Endothelial cell (in vitro differentiated cells): ENCODE results near the gene CA5A. TPM values are rescaled to one million over a fixed set of nuclear protein-coding genes. Genes with fewer than 3 reads are reported as not detected.
"Not testable (repeated sequence)": the region's sequence is repeated elsewhere in the genome, so short reads cannot be mapped to it uniquely, and the experiment has no call there.

ENCODE experiments used
- DNase-seq: peaks from one replicate; pipeline ENCODE4 v3.0.0; 2021; ENCODE audit warnings: low spot score
- H3K27ac Mint-ChIP-seq: one replicate; pipeline ENCODE4 v1.8.0; 2021; ENCODE audit warnings: mixed read lengths, inconsistent platforms; ENCODE audit not compliant: unreplicated experiment
- H3K27me3 Mint-ChIP-seq: one replicate; pipeline ENCODE4 v1.8.0; 2021; ENCODE audit warnings: mild to moderate bottlenecking, moderate library complexity, mixed read lengths, inconsistent platforms; ENCODE audit not compliant: unreplicated experiment
- H3K36me3 Mint-ChIP-seq: one replicate; pipeline ENCODE4 v1.8.0; 2021; ENCODE audit warnings: mild to moderate bottlenecking, low read depth, mixed read lengths, inconsistent platforms; ENCODE audit not compliant: unreplicated experiment
- H3K4me1 Mint-ChIP-seq: one replicate; pipeline ENCODE4 v1.8.0; 2021; ENCODE audit warnings: mild to moderate bottlenecking, mixed read lengths, inconsistent platforms; ENCODE audit not compliant: unreplicated experiment
- H3K4me3 Mint-ChIP-seq: one replicate; pipeline ENCODE4 v1.8.0; 2021; ENCODE audit warnings: mild to moderate bottlenecking, mixed read lengths, inconsistent platforms; ENCODE audit not compliant: unreplicated experiment
- H3K9me3 Mint-ChIP-seq: one replicate; pipeline ENCODE4 v1.8.0; 2021; ENCODE audit warnings: mixed read lengths, inconsistent platforms; ENCODE audit not compliant: unreplicated experiment
- total RNA-seq: library from RNA; stranded (reverse); fragmentation: NEBNext Ultra II Directional; extraction: Animal tissue kit (Norgen Biotek cat#: 25700); gene quantifications from one replicate; pipeline ENCODE4 v1.2.1, GENCODE V29; 2021; ENCODE audit not compliant: unreplicated experiment
- TF ChIP-seq, protein P1 (sequence below): fragments of 200-600 bp; sonication (generic); IDR thresholded peaks from one replicate; pipeline ENCODE4 v1.5.0; 2021; ENCODE audit warnings: antibody characterized with exemption; ENCODE audit not compliant: unreplicated experiment

CA5A gene
- total RNA-seq, 1 donor from 2014 or later = not detected

DNA sequence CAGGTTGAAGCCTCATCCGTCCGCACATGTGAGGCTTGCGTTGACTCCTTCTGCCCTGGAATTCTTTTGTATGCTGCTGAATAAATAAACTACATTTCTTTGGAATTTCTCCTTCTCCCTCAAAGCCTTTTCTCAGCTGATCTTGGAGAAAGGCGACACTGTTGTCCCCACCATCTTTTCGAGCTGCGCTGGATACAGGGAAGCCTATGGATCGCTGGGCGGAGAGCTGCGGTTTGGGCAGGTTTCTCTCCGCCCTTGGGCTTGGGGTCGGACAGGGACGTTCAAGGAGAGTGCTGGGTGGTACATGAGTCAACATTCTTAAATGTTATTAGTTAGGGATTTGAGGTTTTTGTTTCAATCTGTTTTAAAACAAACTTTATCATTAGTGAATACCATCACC lies 35.8 kb downstream of the CA5A start:
- not testable (repeated sequence) for H3K27ac Mint-ChIP-seq

DNA sequence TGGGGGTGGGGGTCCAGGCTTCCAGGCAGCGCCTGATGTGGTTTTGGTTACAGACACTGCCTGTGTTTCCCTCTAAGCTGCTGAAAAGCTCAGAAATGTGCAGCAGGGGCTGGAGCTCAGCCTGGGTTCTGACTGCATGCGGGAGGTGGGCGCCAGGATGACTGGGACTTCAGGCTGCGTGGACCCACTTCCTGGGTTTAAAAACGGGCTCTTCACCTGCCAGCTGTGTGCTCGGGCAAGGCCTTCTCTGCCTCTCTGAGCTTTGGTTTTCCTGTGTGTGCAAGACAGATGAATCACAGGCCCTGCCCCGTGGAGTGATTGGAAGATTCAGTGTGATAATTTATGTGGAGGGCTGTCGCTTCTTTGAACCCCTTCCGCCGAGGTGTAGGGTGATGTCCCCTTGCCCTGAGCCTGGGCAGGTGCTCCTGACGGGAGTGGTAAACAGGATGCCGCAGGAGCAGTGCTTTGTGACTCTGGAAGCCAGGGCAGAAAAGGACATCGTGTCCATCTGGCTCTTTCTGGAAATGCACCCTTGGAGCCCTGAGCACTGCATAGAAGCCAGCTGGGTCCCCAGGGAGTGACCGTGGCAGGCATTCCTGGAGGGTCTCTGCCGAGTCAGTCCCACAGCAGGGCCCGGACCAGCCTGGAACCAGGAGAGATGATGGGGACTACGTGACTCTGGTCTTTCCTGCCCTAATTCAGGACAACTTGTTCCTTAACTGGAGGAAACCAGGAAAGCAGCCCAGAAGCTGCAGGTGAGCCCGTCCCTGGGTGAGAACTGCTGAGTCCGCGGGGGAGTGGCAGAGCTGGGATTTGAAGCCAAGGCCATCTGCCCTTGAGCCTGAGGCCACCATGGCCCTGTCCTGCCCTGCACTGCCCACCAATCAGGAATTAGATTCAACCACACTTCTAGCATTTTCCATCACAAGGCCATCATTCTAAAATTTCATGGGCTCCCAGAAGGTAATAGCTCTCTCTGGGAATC lies 38.5 kb downstream of the CA5A start:
- Mint-ChIP-seq H3K27ac (no peak overlapping the region), H3K4me3 (no peak overlapping the region), H3K4me1 (no peaks in the 10 kb centered on the region), H3K36me3 (no peaks in the 10 kb centered on the region), H3K27me3 (peaks cover 4% of the 10 kb centered on the region), H3K9me3 (no peaks in the 10 kb centered on the region)
- TF ChIP-seq, protein P1, sequence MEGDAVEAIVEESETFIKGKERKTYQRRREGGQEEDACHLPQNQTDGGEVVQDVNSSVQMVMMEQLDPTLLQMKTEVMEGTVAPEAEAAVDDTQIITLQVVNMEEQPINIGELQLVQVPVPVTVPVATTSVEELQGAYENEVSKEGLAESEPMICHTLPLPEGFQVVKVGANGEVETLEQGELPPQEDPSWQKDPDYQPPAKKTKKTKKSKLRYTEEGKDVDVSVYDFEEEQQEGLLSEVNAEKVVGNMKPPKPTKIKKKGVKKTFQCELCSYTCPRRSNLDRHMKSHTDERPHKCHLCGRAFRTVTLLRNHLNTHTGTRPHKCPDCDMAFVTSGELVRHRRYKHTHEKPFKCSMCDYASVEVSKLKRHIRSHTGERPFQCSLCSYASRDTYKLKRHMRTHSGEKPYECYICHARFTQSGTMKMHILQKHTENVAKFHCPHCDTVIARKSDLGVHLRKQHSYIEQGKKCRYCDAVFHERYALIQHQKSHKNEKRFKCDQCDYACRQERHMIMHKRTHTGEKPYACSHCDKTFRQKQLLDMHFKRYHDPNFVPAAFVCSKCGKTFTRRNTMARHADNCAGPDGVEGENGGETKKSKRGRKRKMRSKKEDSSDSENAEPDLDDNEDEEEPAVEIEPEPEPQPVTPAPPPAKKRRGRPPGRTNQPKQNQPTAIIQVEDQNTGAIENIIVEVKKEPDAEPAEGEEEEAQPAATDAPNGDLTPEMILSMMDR = no peak
- DNase-seq = no peak

More for the DNA sequence above, 35.8 kb downstream of the CA5A start:
- H3K27me3 Mint-ChIP-seq, H3K9me3 Mint-ChIP-seq, H3K4me1 Mint-ChIP-seq, DNase-seq, H3K4me3 Mint-ChIP-seq, H3K36me3 Mint-ChIP-seq: not testable (repeated sequence)

DNA sequence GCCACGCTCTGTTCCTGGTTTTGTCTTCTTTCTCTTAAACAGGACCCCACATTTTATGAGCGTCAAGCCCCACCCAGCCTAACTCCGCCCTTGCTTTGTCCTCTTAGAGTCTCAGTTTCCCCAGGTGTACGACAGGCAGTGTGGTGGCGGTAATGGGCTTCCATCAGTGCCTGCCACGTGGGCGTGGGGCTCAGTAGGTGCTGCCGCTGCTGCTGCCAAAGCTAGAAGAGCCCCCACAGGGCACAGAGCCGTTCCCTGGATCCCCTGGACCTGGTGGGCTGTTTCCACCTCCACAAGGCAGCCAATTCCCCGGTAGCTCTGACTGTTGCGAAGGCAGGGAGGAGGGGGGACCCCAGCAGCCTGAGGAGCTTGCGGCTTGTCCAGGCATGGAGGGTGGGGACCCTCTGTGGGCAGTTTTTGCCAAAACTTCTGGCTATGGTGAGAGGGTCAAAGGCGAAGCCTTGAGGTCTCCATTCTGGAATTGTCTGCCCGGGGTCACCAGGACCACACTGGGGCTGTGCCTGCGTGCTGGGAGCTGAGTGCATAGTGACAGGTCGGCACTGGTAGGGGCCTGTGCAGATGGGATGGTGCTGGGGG lies 39.3 kb downstream of the CA5A start:
- not testable (repeated sequence) for H3K4me3 Mint-ChIP-seq, H3K4me1 Mint-ChIP-seq, H3K27ac Mint-ChIP-seq, H3K36me3 Mint-ChIP-seq, H3K27me3 Mint-ChIP-seq, H3K9me3 Mint-ChIP-seq, DNase-seq

DNA sequence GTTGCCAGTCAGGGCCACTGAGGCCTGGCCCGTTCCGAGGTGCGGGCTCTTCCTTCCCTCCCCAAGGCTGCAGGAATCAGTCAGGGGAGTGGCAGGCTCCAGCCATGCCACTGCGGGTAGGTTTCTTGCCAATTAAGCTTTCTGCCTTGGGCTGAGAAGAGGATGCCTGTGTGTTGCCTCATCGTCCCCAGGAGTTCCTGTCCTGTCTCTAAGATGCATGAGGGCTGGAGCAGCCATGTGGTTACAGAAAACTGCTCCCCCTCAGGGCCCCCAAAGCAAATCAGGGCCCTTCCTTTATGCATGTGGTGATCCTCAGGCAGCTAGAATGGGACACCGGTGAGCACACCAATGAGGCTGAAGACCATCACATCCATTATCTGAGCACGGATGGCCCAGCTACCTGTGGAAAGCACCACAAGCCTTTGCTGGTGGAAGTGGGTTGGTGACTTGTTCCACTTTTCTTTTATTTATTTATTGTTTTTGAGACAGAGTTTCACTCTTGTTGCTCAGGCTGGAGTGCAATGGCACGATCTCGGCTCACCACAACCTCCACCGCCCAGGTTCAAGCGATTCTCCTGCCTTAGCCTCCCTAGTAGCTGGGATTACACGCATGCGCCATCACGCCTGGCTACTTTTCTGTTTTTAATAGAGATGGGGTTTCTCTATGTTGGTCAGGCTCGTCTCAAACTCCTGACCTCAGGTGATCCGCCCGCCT lies 40.0 kb downstream of the CA5A start:
- H3K27ac Mint-ChIP-seq, DNase-seq, H3K4me1 Mint-ChIP-seq: not testable (repeated sequence)

DNA sequence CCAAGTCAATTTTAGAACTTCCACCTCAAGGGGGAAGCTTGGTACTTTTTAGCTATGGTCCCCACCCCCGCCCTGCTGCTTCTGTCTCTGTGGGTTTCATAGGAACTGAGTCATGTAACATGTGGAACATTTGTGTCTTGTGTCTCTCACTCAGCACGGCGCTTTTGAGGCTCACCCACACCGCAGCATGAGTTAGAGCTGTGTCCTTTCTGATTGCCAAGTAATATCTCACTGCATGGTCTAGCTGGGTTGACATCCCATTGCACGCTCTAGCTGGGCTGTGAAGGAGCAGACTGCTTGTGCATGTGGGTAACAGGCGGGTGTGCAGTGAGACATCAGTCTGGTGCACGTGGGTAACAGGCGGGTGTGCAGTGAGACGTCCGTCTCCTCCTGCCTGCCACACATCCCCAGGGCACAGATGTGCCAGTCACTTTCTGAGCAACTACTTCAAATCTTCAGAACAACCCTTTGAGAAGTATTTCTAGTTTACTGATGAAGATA lies 40.6 kb downstream of the CA5A start:
- H3K4me3 Mint-ChIP-seq = no peak overlapping the region
- H3K9me3 Mint-ChIP-seq = no peaks in the 10 kb centered on the region
- H3K36me3 Mint-ChIP-seq = no peaks in the 10 kb centered on the region
- TF ChIP-seq, protein P1 = no peak
- peaks cover 5% of the 10 kb centered on the region for H3K27me3 Mint-ChIP-seq
- no peak for DNase-seq
- H3K4me1 Mint-ChIP-seq = no peaks in the 10 kb centered on the region
- H3K27ac Mint-ChIP-seq = no peak overlapping the region

More for the DNA sequence above, 40.0 kb downstream of the CA5A start:
- not testable (repeated sequence) for H3K9me3 Mint-ChIP-seq, H3K36me3 Mint-ChIP-seq, H3K27me3 Mint-ChIP-seq, H3K4me3 Mint-ChIP-seq

DNA sequence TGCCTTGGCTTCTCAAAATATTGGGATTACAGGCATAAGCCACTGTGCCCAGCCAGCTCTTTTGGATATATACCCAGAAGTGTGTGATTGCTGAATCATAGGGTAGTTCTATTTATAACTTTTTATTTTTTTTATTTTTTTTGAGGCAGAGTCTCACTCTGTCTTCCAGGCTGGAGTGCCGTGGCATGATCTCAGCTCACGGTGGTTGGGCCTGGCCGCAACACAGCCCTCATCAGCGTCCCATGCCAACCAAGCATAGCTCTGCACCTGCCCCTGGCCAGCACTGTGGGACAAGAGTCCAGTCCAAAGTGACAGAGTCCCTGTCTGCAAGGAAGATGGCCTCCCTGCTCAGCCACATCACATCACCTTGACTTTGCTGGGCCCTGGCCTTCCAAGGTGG lies 42.3 kb downstream of the CA5A start:
- not testable (repeated sequence) for DNase-seq

More for the DNA sequence above, 42.3 kb downstream of the CA5A start:
- not testable (repeated sequence) for H3K36me3 Mint-ChIP-seq, H3K4me1 Mint-ChIP-seq, H3K27ac Mint-ChIP-seq, H3K9me3 Mint-ChIP-seq, H3K4me3 Mint-ChIP-seq, H3K27me3 Mint-ChIP-seq
